Common myeloid progenitor, CD34-positive (primary cell): ENCODE data around the gene JPT2.
"Not testable (repeated sequence)": the region's sequence is repeated elsewhere in the genome, so short reads cannot be mapped to it uniquely, and the experiment has no call there.

Experiments
- CTCF ChIA-PET: fragments of 350-600 bp; sonication (Branson Sonifier 250); formaldehyde crosslinking; loops from one replicate; lab custom pipeline; 2021; ENCODE audit warnings: antibody characterized with exemption; lab: Charles Lee
- POLR2A ChIA-PET: fragments of 350-600 bp; sonication (Branson Sonifier 250); formaldehyde crosslinking; loops from one replicate; lab custom pipeline; 2021; ENCODE audit warnings: antibody characterized with exemption; lab: Charles Lee
- DNase-seq, 3 donors: peaks; one replicate each; pipeline versions ENCODE4 v3.0.0 to v3.0.0-alpha.2; 2013
- H3K27ac ChIP-seq, 2 experiments: 1 replicate in 1 of 2; 2 replicates in 1 of 2; pipeline ENCODE4 v1.7.0; 2013; ENCODE audit warnings: inconsistent platforms in 2 of 2, low read length in 2 of 2, mild to moderate bottlenecking in 2 of 2, low read depth in 1 of 2, moderate library complexity in 1 of 2; ENCODE audit not compliant: severe bottlenecking in 2 of 2, insufficient read depth in 1 of 2, poor library complexity in 1 of 2
- H3K27me3 ChIP-seq, 5 experiments: replicated peaks in 2 of 5; 1 replicate in 3 of 5; 2 replicates in 2 of 5; pipeline versions ENCODE4 v1.6.1 to v1.7.0; 2013; ENCODE audit warnings: low read length in 4 of 5, mild to moderate bottlenecking in 2 of 5, moderate library complexity in 2 of 5, inconsistent platforms in 1 of 5; ENCODE audit not compliant: insufficient read depth in 5 of 5, control insufficient read depth in 4 of 5
- H3K36me3 ChIP-seq, 4 experiments: 1 replicate in 2 of 4; 2 replicates in 2 of 4; pipeline versions ENCODE4 v1.6.1 to v1.7.0; 2013; ENCODE audit warnings: low read length in 3 of 4, control low read depth in 1 of 4, mild to moderate bottlenecking in 1 of 4; ENCODE audit not compliant: control insufficient read depth in 4 of 4, insufficient read depth in 4 of 4
- H3K4me1 ChIP-seq, 4 experiments: 1 replicate in 3 of 4; 2 replicates in 1 of 4; pipeline versions ENCODE4 v1.6.1 to v1.7.1; 2013; ENCODE audit warnings: low read length in 3 of 4, mild to moderate bottlenecking in 3 of 4, control low read depth in 1 of 4, inconsistent platforms in 1 of 4, moderate library complexity in 1 of 4; ENCODE audit not compliant: control insufficient read depth in 4 of 4, insufficient read depth in 4 of 4; ENCODE audit errors: control extremely low read depth in 1 of 4
- H3K4me3 ChIP-seq, 7 experiments: 1 replicate in 4 of 7; 2 replicates in 3 of 7; pipeline versions ENCODE4 v1.5.1 to v1.7.0; 2013; ENCODE audit warnings: mild to moderate bottlenecking in 7 of 7, low read length in 6 of 7, moderate library complexity in 6 of 7, inconsistent platforms in 2 of 7, low read depth in 2 of 7, control low read depth in 1 of 7; ENCODE audit not compliant: insufficient read depth in 4 of 7, control insufficient read depth in 1 of 7; ENCODE audit errors: extremely low read depth in 1 of 7
- H3K9me3 ChIP-seq, 5 experiments: 1 replicate in 4 of 5; 2 replicates in 1 of 5; pipeline versions ENCODE4 v1.6.1 to v1.7.1; 2013; ENCODE audit warnings: low read length in 4 of 5, mild to moderate bottlenecking in 2 of 5, inconsistent platforms in 1 of 5, low read depth in 1 of 5, moderate library complexity in 1 of 5; ENCODE audit not compliant: control insufficient read depth in 4 of 5, insufficient read depth in 2 of 5; ENCODE audit errors: control extremely low read depth in 1 of 5
- whole genome bisulfite sequencing: methylation state at CpG from one replicate; pipeline ENCODE4 v1.1.5; 2013; ENCODE audit not compliant: insufficient coverage; 5-methylcytosine and 5-hydroxymethylcytosine counted together

JPT2 gene

DNA sequence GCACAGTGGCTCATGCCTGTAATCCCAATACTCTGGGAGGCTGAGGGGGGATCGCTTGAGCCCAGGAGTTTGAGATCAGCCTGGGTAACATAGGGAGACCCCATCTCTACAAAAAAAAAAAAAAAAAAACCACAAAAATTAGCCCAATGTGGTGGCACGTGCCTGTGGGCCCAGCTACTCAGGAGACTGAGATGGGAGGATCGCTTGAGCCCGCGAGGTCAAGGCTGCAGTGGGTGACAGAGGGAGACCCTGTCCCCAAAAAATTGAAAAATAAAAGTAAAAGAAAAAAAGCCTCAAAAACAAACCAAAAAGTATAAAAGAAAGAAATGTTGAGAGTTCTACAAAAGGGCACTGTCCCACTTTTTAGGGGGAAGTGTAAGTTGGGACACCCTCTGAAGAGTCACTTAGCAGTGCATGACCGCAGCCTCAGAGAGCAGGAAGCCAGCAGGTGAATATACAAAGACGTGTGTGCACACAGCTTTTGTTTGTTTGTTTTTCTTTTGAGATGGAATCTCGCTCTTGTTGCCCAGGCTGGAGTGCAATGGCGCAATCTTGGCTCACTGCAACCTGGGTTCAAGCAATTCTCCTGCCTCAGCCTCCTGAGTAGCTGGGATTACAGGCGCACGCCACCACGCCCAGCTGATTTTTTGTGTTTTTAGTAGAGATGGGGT, 41.6 kb downstream of the JPT2 start:
- H3K4me3 ChIP-seq, H3K27ac ChIP-seq, H3K36me3 ChIP-seq, H3K9me3 ChIP-seq, H3K27me3 ChIP-seq, POLR2A ChIA-PET, CTCF ChIA-PET: not testable (repeated sequence)
- peak in 2 of 3 donors; percentile 36 to 52 for DNase-seq
- peaks cover 5 to 45% (median 32%) of the 10 kb centered on the region in 4 experiments for H3K4me1 ChIP-seq
- WGBS = 66% methylated on average over 2 of the region's 12 CpGs

GRCh38 chr16:1721372-1721771, 43.3 kb downstream of the JPT2 start:
- H3K36me3 ChIP-seq = peaks cover 4 to 14% (median 9%) of the 10 kb centered on the region in 4 experiments
- ChIA-PET POLR2A (interaction anchor here (0.6 kb wide), 1 partner anchor 144 kb away, joined by 3 read pairs; no protein-coding TSS in a partner anchor), CTCF (no interaction called here)
- no peak for DNase-seq
- H3K9me3 ChIP-seq = no peaks in the 10 kb centered on the region
- H3K4me3 ChIP-seq = no peak overlapping the region
- H3K27me3 ChIP-seq = no peaks in the 10 kb centered on the region
- H3K27ac ChIP-seq = no peak overlapping the region
- WGBS = 100% methylated on average over 6 of the region's 9 CpGs
- peaks cover 5 to 38% (median 30%) of the 10 kb centered on the region in 4 experiments for H3K4me1 ChIP-seq

DNA sequence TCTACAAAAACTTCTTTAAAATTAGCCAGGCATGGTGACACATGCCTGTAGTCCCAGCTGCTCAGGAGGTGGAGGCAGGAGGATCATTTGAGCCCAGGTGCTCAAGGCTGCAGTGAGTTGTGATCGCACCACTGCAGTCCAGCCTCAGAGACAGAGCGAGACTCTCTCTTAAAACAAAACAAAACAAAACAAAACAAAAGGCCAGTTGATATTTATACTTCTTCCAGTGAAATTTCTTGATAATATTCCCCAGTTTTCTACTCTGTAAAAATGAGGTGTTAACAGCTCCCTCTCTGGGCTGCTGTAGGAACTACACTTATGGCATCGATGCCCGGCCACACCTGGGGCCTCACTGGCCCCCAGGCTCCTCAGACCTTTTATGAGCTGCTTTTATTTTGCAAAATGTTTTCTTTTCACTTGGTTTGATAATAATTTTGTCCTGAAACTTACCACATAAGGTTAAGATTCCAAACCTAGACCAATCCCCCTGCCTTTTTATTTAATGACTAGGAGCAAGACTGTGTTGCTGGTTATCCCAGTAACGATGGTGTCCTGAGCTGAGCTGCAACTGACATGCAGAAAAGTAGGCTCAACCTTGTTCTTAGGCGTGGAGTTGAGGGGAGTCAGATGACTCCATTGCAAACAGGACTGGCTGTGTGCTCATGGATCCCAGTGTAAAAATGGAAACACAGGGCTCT, 45.5 kb downstream of the JPT2 start:
- Histone ChIP-seq H3K4me1 (peaks cover 5 to 35% (median 30%) of the 10 kb centered on the region in 4 experiments), H3K9me3 (no peaks in the 10 kb centered on the region), H3K36me3 (peaks cover 8 to 35% (median 25%) of the 10 kb centered on the region in 4 experiments), H3K4me3 (no peak overlapping the region), H3K27ac (no peak overlapping the region), H3K27me3 (no peaks in the 10 kb centered on the region)
- CTCF ChIA-PET = interaction anchor here (0.6 to 1.7 kb wide), 7 partner anchors 9 to 410 kb away, joined by 3 to 7 read pairs (median 3); partner anchors contain the start of gene JPT2
- WGBS = 86% methylated on average over 2 of the region's 6 CpGs
- POLR2A ChIA-PET = no interaction called here
- DNase-seq = peak in 2 of 3 donors; percentile 47 to 54

- CTCF ChIA-PET = interaction anchor here (0.9 to 1.7 kb wide), 5 partner anchors 8 to 49 kb away, joined by 3 to 7 read pairs (median 4); partner anchors contain the start of gene JPT2
- Histone ChIP-seq H3K27me3 (no peaks in the 10 kb centered on the region), H3K4me3 (no peak overlapping the region), H3K36me3 (peaks cover 11 to 44% (median 31%) of the 10 kb centered on the region in 4 experiments), H3K4me1 (peaks cover 2 to 33% (median 26%) of the 10 kb centered on the region in 4 experiments), H3K27ac (no peak overlapping the region), H3K9me3 (no peaks in the 10 kb centered on the region)
- no peak for DNase-seq
- 96% methylated on average over 12 of the region's 12 CpGs for WGBS
- POLR2A ChIA-PET = no interaction called here
These were observed 46.4 kb downstream of the JPT2 start for GRCh38 chr16:1724491-1724890.

DNA sequence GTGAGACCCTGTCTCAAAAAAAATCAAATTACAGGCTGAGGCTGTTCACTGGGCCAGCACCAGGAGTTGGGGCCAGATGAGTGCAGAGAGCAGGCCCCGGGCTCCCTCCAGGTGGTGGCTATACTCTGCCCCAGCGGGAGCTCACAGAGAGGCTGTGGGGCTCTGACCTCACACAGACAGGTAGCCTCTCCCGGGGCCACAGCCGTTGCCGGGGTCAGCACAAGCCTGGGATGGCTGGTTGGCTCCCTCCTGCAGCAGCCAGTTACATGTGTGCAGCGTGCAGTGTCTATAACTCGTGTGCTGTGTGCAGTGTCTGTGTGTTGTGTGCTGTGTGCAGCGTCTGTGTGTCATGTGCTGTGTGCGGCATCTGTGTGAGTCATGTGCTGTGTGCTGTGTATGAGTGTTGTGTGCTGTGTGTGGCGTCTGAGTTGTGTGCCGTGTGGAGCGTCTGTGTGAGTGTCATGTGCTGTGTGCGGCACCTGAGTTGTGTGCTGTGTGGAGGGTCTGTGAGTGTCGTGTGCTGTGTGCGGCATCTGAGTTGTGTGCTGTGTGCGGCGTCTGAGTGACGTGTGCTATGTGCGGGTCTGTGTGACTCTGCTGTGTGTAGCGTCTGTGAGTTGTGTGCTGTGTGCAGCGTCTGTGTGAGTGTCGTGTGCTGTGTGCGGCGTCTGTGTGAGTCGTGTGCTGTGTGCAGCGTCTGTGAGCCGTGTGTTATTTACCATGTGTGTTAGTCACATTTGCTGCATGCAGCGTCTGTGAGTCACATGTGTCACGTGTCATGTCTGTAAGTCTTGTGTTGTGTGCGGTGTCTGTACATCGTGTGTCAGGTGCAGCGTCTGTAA, 48.8 kb downstream of the JPT2 start:
- DNase-seq = no peak
- POLR2A ChIA-PET = no interaction called here
- Histone ChIP-seq H3K27me3 (no peaks in the 10 kb centered on the region), H3K9me3 (no peaks in the 10 kb centered on the region), H3K4me1 (peaks cover 2 to 23% (median 19%) of the 10 kb centered on the region in 4 experiments), H3K27ac (no peak overlapping the region), H3K36me3 (peaks cover 11 to 59% (median 41%) of the 10 kb centered on the region in 4 experiments), H3K4me3 (no peak overlapping the region)
- WGBS = 98% methylated on average over 19 of the region's 32 CpGs
- CTCF ChIA-PET = interaction anchor here (0.8 to 1.5 kb wide), 2 partner anchors 48 to 185 kb away, joined by 3 to 5 read pairs; partner anchors contain the start of gene JPT2

DNA sequence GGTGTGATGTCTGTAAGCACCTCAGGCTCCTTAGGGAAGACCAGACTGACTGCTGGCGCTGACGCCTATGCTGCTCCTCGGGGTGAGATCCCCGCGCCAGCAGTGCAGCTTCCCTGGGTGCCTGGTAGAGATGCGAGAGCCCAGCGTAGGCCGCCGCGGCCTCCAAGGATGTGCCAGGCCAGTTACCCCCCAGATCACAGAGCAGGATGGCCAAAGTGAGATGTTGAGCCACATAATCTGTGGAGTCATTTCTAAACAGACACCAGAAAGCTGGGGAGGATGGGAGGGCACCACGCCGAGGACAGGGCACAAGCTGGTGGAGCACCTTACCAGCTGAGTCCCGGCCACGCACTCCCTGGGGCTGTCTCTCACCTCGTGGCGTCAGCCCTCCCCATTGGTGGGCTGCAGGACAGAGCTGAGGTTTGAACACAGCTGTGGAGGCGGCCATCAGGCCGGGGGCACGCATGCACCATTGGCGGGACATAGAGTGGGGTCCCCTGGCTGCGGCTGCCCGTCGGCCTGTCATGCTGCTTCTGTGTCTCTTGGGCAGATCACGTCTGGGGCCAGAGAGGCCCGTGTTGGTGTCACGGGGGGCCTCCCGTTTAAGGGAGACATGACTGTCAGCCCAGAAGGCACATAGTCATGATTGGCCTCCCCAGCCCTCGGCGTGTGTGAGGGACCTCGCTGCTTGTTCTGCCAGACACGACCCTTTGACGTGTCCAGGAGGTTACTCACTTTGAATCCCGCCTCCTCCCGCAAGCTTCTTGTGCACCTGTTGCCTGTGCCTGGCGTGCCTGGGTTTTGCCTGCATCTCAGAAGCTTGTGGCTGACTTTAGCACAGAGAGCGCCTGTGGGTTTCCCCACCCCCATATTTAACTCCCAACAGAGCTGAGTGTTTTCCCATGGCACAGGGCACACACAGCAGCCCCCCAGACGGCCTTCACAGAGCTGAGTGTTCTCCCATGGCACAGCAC, 49.9 kb downstream of the JPT2 start:
- POLR2A ChIA-PET = no interaction called here
- no peaks in the 10 kb centered on the region for H3K27me3 ChIP-seq
- peaks cover 0 to 13% (median 9%) of the 10 kb centered on the region in 4 experiments for H3K4me1 ChIP-seq
- 97% methylated on average over 37 of the region's 37 CpGs for WGBS
- no peak overlapping the region for H3K27ac ChIP-seq
- no peak for DNase-seq
- H3K9me3 ChIP-seq = no peaks in the 10 kb centered on the region
- CTCF ChIA-PET = interaction anchor here (0.7 to 1.0 kb wide), 2 partner anchors 21 to 26 kb away, joined by 3 to 4 read pairs; no protein-coding TSS in a partner anchor
- H3K36me3 ChIP-seq = peaks cover 11 to 70% (median 51%) of the 10 kb centered on the region in 4 experiments
- no peak overlapping the region for H3K4me3 ChIP-seq
